Heart right ventricle (tissue), 16 donors: ENCODE measurements around the gene RPS17. TPM values are rescaled to one million over a fixed set of nuclear protein-coding genes. Genes with fewer than 3 reads are reported as not detected.

ENCODE experiments used
- ATAC-seq, 8 donors: fragments of 200-7000 bp; cut with Tn5 transposase; one replicate each; pipeline ENCODE4 v1.9.1; 2020; ENCODE audit warnings: mild to moderate bottlenecking in 8 of 8, moderate library complexity in 8 of 8, moderate number of reproducible peaks in 1 of 8
- DNase-seq, 2 donors: peaks; one replicate each; pipeline ENCODE4 v3.0.0-alpha.2; 2020
- H3K27ac ChIP-seq, 10 donors: fragments of 200-600 bp; sonication (generic) in 2 of 10; one replicate each; pipeline versions ENCODE4 v1.5.0 to v1.8.0; 2020 to 2022; ENCODE audit warnings: mild to moderate bottlenecking in 3 of 10
- H3K27me3 ChIP-seq, 7 donors: fragments of 200-600 bp; one replicate each; pipeline ENCODE4 v1.8.0; 2021 to 2022; ENCODE audit warnings: mild to moderate bottlenecking in 2 of 7
- H3K36me3 ChIP-seq, 9 donors: fragments of 200-600 bp; sonication (generic) in 1 of 9; one replicate each; pipeline versions ENCODE4 v1.5.0 to v1.8.0; 2020 to 2022; ENCODE audit warnings: mild to moderate bottlenecking in 2 of 9
- H3K4me1 ChIP-seq, 9 donors: fragments of 200-600 bp; sonication (generic) in 1 of 9; one replicate each; pipeline versions ENCODE4 v1.5.0 to v1.8.0; 2020 to 2022; ENCODE audit warnings: mild to moderate bottlenecking in 4 of 9
- H3K4me3 ChIP-seq, 10 donors: fragments of 200-600 bp; sonication (generic) in 2 of 10; one replicate each; pipeline versions ENCODE4 v1.5.0 to v1.8.0; 2020 to 2022; ENCODE audit warnings: mild to moderate bottlenecking in 7 of 10, moderate library complexity in 2 of 10
- H3K9me3 ChIP-seq, 11 donors: fragments of 200-600 bp in 10 of 11; sonication (generic) in 2 of 11; one replicate each; pipeline versions ENCODE4 v1.5.0 to v1.8.0; 2013 to 2022; ENCODE audit warnings: mild to moderate bottlenecking in 2 of 11, control low read depth in 1 of 11, moderate library complexity in 1 of 11
- CTCF ChIP-seq, 9 donors: fragments of 200-600 bp; sonication (generic) in 2 of 9; IDR thresholded peaks; one replicate each; pipeline versions ENCODE4 v1.5.0 to v1.8.0; 2021 to 2022; ENCODE audit warnings: antibody characterized with exemption in 9 of 9, mild to moderate bottlenecking in 5 of 9, moderate library complexity in 1 of 9
- WGBS, 2 donors: extraction: QIAGEN DNeasy Blood & Tissue Kit; methylation state at CpG; one replicate each; pipeline ENCODE4 v1.1.7; 2013; ENCODE audit warnings: inconsistent platforms in 1 of 2; 5-methylcytosine and 5-hydroxymethylcytosine counted together
- intact Hi-C, 10 donors: fragments of 100-400 bp; cut with DNase I; formaldehyde crosslinking; loops; one replicate each; pipeline versions ENCODE4 v1.11.1 to v1.14.2; 2022
- polyA plus RNA-seq, 2 donors: library from polyadenylated mRNA; stranded (reverse); fragments of 200-250 nt; gene quantifications; one replicate each; pipeline ENCODE4 v1.2.3, GENCODE V29; 2013
- total RNA-seq, 10 donors: library from RNA; stranded (reverse); fragmentation: NEBNext Ultra II Directional in 3 of 10; extraction: Animal tissue kit (Norgen Biotek cat#: 25700) in 3 of 10; gene quantifications; one replicate each; pipeline versions ENCODE4 v1.2.1 to v1.2.4, GENCODE V29; 2021 to 2023
- donor health status: Arrhythmogenic right ventricular cardiomyopathy.
- donor health status: ischemic (EF 13 %, LVEDD 7.1; RV severe dilation, severe dysfunction).
- donor health status: healthy with polysubstance abuse.
- donor health status: DM: no; HTN: yes; CAD: no.
- donor health status: DM: no; HTN: no; CAD: no.
- donor health status: ischemic (EF 25% LVEDD 6.9; RV normal size, moderate dysfunction).
- donor health status: ischemic (EF 25% LVEDD 5.7; RV mildly dilated, moderate dysfunction).
- donor health status: healthy.
- donor health status: DM: yes; HTN: yes; CAD: no.
- donor health status: Ischemic cardiomyopathy.
- donor health status: ischemic (EF 35%, LVEDD 5.7; RV mildly dilated, moderate dysfunction).
- donor health status: nonischemic (EF 11% LVEDD 7.7; RV severe dilation, severe dysfunction).
- donor health status: DM: yes; HTN: yes; CAD: no.
- donor health status: PGD.
- donor health status: ischemic (EF 29% LVEDD 5.4; RV normal size, mild dysfunction).
- donor health status: nonischemic (EF 23%, LVEDD 6.1; RV moderate dilation, normal function).

RPS17 gene
- total and polyA plus RNA-seq, 12 donors, result 675 to 3,888 (median 778) TPM

- TF ChIP-seq CTCF (IDR thresholded peaks at IDR 0.05), result no peak
- intact Hi-C loops, result no loop called here
- H3K36me3 ChIP-seq, result no peaks in the 10 kb centered on the region
- H3K27ac ChIP-seq, result no peak overlapping the region
- 84 to 88% methylated on average over 1 of the region's 1 CpG for WGBS, 2 donors
- DNase-seq (no peak), ATAC-seq (no peak)
- H3K4me3 ChIP-seq, result no peak overlapping the region
- H3K9me3 ChIP-seq, result no peaks in the 10 kb centered on the region
- no peaks in the 10 kb centered on the region for H3K27me3 ChIP-seq
- H3K4me1 ChIP-seq, result peaks cover 0 to 9% (median 6%) of the 10 kb centered on the region in 9 donors
Observed at GRCh38 chr15:82566690-82567089, 26.4 kb upstream of the RPS17 start.

GRCh38 chr15:82558502-82558901, 18.2 kb upstream of the RPS17 start:
- Histone ChIP-seq H3K4me3 (no peak overlapping the region), H3K36me3 (no peaks in the 10 kb centered on the region), H3K27ac (no peak overlapping the region), H3K9me3 (no peaks in the 10 kb centered on the region), H3K27me3 (peaks cover 0 to 5% (median 0%) of the 10 kb centered on the region in 7 donors), H3K4me1 (no peaks in the 10 kb centered on the region)
- WGBS, 2 donors, result 54 to 60% methylated on average over 1 of the region's 1 CpG
- DNase-seq (no peak), ATAC-seq (no peak)
- intact Hi-C loops, result no loop called here
- no peak for TF ChIP-seq CTCF (IDR thresholded peaks at IDR 0.05)

- WGBS, 2 donors, result 79 to 85% methylated on average over 7 of the region's 7 CpGs
- no peak overlapping the region for H3K27ac ChIP-seq
- peaks cover 0 to 5% (median 0%) of the 10 kb centered on the region in 7 donors for H3K27me3 ChIP-seq
- ATAC-seq (no peak), DNase-seq (no peak)
- no peaks in the 10 kb centered on the region for H3K4me1 ChIP-seq
- no peaks in the 10 kb centered on the region for H3K36me3 ChIP-seq
- no peak overlapping the region for H3K4me3 ChIP-seq
- no peaks in the 10 kb centered on the region for H3K9me3 ChIP-seq
- intact Hi-C loops, result no loop called here
- TF ChIP-seq CTCF (IDR thresholded peaks at IDR 0.05), result no peak
Observed at GRCh38 chr15:82556315-82557035, 16.2 kb upstream of the RPS17 start.

- Histone ChIP-seq H3K27me3 (peaks cover 0 to 5% (median 0%) of the 10 kb centered on the region in 7 donors), H3K9me3 (no peaks in the 10 kb centered on the region), H3K36me3 (no peaks in the 10 kb centered on the region), H3K27ac (no peak overlapping the region), H3K4me1 (no peaks in the 10 kb centered on the region), H3K4me3 (no peak overlapping the region)
- intact Hi-C loops, result no loop called here
- DNase-seq (no peak), ATAC-seq (no peak)
- WGBS, 2 donors, result 85 to 93% methylated on average over 2 of the region's 2 CpGs
- no peak for TF ChIP-seq CTCF (IDR thresholded peaks at IDR 0.05)
Observed at GRCh38 chr15:82554849-82555248, 14.6 kb upstream of the RPS17 start.
